Measurements from ENCODE around the gene COX7B.

DNA sequence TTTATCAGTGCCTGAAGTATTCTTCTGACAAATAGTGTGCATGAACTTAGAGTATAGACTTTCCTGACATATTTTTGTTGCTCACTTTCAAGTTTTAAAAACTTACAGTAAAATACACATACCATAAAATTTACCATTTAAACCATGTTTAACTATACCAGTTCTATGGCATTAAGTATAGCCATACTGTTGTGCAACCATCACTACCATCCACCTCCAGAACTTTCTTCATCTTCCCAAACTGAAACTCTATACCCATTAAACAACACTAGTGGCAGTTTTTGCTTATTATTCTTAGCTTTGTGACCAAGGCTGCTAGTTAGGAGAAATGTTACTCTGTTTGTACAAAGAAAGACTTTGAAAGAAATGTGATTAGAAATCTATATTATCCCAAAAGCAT, 37.0 kb downstream of the COX7B start:
- TF ChIP-seq POLR2A (IDR thresholded peaks at IDR 0.05; ENCODE audit: low read length) (no peak), GATA1 (IDR thresholded peaks at IDR 0.05; ENCODE audit: low read depth, low read length) (no peak)
